ENCODE measurements around the gene EFCAB14. TPM values are rescaled to one million over a fixed set of nuclear protein-coding genes. Genes with fewer than 3 reads are reported as not detected.

Gene EFCAB14
- total and polyA plus RNA-seq, 9 of the 15 experiments (the other 6 are each of a cell fraction or from before 2014, with no cell fraction given), result 7.3 to 49.0 (median 37.3) TPM

DNA sequence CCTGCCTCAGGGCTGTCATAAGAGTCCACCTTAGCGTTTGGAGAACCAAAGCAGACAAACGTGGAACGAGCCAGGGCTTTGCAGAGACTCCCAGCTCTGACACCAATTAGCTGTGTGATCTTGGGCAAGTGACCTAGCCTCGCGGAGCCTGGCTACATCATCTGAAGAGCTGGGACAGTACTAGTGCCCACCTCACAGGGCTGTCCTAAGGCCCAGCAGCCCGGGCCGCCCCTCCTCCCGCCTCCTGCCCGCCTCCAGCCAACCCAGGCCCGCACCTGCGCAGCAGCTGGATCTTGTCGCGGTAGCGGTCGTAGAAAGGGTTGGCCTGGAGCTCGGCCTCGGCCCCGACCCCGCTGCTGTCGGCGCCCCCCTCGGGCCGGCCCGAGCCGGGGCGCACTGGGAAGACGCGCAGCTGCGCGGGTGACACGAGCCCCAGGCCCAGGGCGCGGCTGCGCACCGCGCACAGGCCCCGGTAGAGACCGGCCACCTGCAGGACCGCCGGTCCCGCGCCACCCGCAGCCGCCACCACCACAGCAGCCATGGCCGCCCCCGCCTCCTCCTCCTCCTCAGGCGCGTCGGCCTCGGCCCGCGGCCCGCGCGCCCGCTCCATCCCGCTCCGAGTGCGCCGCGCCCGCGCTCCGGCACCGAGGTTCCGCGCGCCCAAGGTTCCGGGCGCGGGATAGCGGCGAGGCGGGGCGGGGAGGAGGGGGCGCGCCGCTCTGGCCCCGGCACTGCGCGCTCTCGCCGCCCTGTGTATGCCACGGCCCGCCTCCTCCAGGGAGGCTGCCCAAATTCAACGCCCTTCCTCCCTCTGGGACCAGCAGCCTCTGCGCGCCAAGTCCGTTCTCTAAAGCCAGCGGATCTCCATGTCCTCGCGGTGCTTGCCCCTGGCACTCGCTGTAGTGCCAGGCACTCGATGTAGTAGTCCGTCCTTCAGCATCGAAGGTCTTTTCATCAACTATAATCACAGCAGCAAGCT, 50.8 kb downstream of the EFCAB14 start, which contains the start of gene ATPAF1 (continued):
- TF ChIP-seq ATF4 (CRISPR knock-in tag; IDR thresholded peaks at IDR 0.05), result no peak
- TF ChIP-seq GTF2F1 (IDR thresholded peaks at IDR 0.05; ENCODE audit: low read depth, low read length), result no peak
- TF ChIP-seq SOX6 (IDR thresholded peaks at IDR 0.05), result no peak
- no peak for TF ChIP-seq DPF2 (IDR thresholded peaks at IDR 0.05)
- TF ChIP-seq NCOA2 (IDR thresholded peaks at IDR 0.05; ENCODE audit: partially characterized antibody in 2 of 2), result no peak
- TF ChIP-seq ZBTB1 (CRISPR knock-in tag; IDR thresholded peaks at IDR 0.05; ENCODE audit: borderline replicate concordance, low read depth), result peak; percentile 91
- peak in 1 of 2 experiments; percentile 59; a peak in 2 of 4 replicates for TF ChIP-seq RCOR1 (IDR thresholded peaks at IDR 0.05; ENCODE audit: borderline replicate concordance in 1 of 2, low read depth in 2 of 2, low read length in 2 of 2)
- peak; percentile 67 for TF ChIP-seq HCFC1 (IDR thresholded peaks at IDR 0.05; ENCODE audit: low read depth, low read length)
- TF ChIP-seq MEIS2 (IDR thresholded peaks at IDR 0.05; ENCODE audit: partially characterized antibody), result no peak
- peak; percentile 6; a peak in 1 of 4 replicates for TF ChIP-seq SIX5 (IDR thresholded peaks at IDR 0.05; ENCODE audit: borderline replicate concordance in 1 of 2, insufficient read depth in 1 of 2, low read depth in 1 of 2, low read length in 2 of 2)
- TF ChIP-seq REST (IDR thresholded peaks at IDR 0.05; ENCODE audit: borderline replicate concordance), result peak; percentile 15; the same call in 1 of the 2 replicates
- TF ChIP-seq REST (CRISPR knock-in tag; IDR thresholded peaks at IDR 0.05; ENCODE audit: low read depth), result no peak
- peak; percentile 77 for TF ChIP-seq HMGN3 (IDR thresholded peaks at IDR 0.05; ENCODE audit: borderline replicate concordance, extremely low read depth, insufficient read length, low read depth, low read length)
- no peak for TF ChIP-seq ZKSCAN1 (IDR thresholded peaks at IDR 0.05; ENCODE audit: low read depth, low read length)
- peak; percentile 56; the same call in 1 of the 2 replicates for TF ChIP-seq ZBTB7A (IDR thresholded peaks at IDR 0.05; ENCODE audit: borderline replicate concordance, control insufficient read depth, low read depth, low read length)
- no peak for TF ChIP-seq ZNF184 (CRISPR knock-in tag; IDR thresholded peaks at IDR 0.05)

All from K562 (cell line).